ENCODE measurements around the gene SCML1.

Gene SCML1

DNA sequence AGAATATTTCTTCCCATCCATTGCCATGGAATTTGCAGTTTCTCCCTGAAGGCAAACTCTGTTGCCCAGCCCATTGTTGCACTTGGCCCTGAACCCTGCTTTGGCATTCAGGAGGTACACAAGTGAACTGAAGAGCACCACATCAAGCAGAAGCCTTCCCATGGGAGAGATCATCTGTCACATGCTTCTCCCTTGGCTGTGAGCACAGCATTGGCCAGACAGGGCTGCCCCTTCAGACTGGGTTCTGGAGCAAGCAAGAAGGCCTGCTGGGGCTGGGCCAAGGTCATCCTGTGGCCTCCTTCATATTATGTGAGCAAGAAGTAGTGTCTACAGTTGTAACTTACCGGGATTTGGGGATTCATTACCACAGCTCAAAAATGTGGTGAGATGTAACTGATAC is 22.7 kb downstream of the SCML1 start:
- TF ChIP-seq EGR1 (IDR thresholded peaks at IDR 0.05) (no peak), RAD21 (IDR thresholded peaks at IDR 0.05; ENCODE audit: low read depth) (no peak), YY1 (IDR thresholded peaks at IDR 0.05; ENCODE audit: low read depth) (no peak), TEAD4 (IDR thresholded peaks at IDR 0.05) (no peak)

DNA sequence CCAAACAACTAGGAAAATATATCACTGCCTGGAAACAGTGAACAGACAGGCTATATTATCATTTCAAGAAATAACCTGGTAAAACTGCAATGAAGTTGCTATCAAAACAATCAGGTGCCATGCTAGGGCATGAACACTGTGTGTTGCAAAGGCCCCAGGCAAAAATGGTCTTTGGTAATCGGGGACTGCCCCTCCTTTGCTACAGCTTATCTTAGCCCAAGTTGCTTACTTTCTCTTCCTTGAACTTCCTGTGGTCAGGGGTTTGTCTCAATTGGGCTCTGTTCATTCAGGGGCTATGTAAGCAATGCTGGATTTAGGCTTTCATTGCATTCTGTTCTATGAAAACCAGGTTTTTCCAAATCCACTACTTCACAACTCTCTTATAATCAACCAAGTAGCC is 30.4 kb downstream of the SCML1 start:
- TF ChIP-seq ZBTB7A (IDR thresholded peaks at IDR 0.05; ENCODE audit: low read depth) (no peak), FOXM1 (IDR thresholded peaks at IDR 0.05; ENCODE audit: borderline replicate concordance, low read depth) (no peak), CEBPB (IDR thresholded peaks at IDR 0.05) (no peak), EP300 (IDR thresholded peaks at IDR 0.05; ENCODE audit: borderline replicate concordance) (no peak), EGR1 (IDR thresholded peaks at IDR 0.05) (no peak), TAF1 (IDR thresholded peaks at IDR 0.05; ENCODE audit: low read depth) (no peak), RAD21 (IDR thresholded peaks at IDR 0.05; ENCODE audit: low read depth) (no peak), TCF12 (IDR thresholded peaks at IDR 0.05; ENCODE audit: low read depth) (no peak), CREB1 (IDR thresholded peaks at IDR 0.05; ENCODE audit: low read depth) (no peak), NFIC (IDR thresholded peaks at IDR 0.05) (no peak), TEAD4 (IDR thresholded peaks at IDR 0.05) (no peak), YY1 (IDR thresholded peaks at IDR 0.05; ENCODE audit: low read depth) (no peak), MAX (IDR thresholded peaks at IDR 0.05) (no peak)
- TF ChIP-seq, protein P1, sequence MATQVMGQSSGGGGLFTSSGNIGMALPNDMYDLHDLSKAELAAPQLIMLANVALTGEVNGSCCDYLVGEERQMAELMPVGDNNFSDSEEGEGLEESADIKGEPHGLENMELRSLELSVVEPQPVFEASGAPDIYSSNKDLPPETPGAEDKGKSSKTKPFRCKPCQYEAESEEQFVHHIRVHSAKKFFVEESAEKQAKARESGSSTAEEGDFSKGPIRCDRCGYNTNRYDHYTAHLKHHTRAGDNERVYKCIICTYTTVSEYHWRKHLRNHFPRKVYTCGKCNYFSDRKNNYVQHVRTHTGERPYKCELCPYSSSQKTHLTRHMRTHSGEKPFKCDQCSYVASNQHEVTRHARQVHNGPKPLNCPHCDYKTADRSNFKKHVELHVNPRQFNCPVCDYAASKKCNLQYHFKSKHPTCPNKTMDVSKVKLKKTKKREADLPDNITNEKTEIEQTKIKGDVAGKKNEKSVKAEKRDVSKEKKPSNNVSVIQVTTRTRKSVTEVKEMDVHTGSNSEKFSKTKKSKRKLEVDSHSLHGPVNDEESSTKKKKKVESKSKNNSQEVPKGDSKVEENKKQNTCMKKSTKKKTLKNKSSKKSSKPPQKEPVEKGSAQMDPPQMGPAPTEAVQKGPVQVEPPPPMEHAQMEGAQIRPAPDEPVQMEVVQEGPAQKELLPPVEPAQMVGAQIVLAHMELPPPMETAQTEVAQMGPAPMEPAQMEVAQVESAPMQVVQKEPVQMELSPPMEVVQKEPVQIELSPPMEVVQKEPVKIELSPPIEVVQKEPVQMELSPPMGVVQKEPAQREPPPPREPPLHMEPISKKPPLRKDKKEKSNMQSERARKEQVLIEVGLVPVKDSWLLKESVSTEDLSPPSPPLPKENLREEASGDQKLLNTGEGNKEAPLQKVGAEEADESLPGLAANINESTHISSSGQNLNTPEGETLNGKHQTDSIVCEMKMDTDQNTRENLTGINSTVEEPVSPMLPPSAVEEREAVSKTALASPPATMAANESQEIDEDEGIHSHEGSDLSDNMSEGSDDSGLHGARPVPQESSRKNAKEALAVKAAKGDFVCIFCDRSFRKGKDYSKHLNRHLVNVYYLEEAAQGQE (IDR thresholded peaks at IDR 0.05; ENCODE audit: low read depth) = no peak
- TF ChIP-seq, protein P2, sequence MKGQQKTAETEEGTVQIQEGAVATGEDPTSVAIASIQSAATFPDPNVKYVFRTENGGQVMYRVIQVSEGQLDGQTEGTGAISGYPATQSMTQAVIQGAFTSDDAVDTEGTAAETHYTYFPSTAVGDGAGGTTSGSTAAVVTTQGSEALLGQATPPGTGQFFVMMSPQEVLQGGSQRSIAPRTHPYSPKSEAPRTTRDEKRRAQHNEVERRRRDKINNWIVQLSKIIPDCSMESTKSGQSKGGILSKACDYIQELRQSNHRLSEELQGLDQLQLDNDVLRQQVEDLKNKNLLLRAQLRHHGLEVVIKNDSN (IDR thresholded peaks at IDR 0.05) = no peak

- no peak for TF ChIP-seq RAD21 (IDR thresholded peaks at IDR 0.05; ENCODE audit: low read depth)
- TF ChIP-seq TAF1 (IDR thresholded peaks at IDR 0.05; ENCODE audit: low read depth) = no peak
- no peak for TF ChIP-seq YY1 (IDR thresholded peaks at IDR 0.05; ENCODE audit: low read depth)
- no peak for TF ChIP-seq ZBTB7A (IDR thresholded peaks at IDR 0.05; ENCODE audit: low read depth)
- TF ChIP-seq CEBPB (IDR thresholded peaks at IDR 0.05) = no peak
- TF ChIP-seq TEAD4 (IDR thresholded peaks at IDR 0.05) = no peak
- TF ChIP-seq MAX (IDR thresholded peaks at IDR 0.05) = no peak
- no peak for TF ChIP-seq NFIC (IDR thresholded peaks at IDR 0.05)
- TF ChIP-seq, protein P1 (IDR thresholded peaks at IDR 0.05; ENCODE audit: low read depth) = no peak
These were observed 31.7 kb downstream of the SCML1 start for GRCh38 chrX:17768997-17769396.

DNA sequence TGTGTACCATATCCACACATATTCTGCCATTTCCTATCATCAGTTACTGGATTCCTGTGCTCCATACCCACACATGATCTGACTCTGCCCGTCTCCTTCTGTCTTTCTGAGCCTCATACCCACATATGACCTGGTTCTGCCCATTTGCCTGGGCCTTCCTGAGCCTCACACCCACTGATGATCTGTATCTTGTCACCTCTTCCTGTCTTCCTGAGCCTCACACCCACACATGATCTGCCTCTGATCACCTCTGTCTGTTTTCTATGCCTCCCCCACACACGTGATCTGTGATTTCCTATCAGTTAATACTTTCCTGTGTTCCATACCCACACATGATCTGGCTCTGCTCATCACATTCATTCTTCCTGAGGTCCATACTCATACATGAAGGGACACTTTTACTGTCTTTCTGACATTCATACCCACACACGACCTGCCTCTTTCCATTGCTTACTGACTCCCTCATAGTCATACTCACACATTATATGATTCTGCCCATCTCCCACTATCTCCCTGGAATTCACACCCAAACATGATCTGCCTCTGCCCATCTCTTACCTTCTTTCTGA is 32.5 kb downstream of the SCML1 start:
- no peak for TF ChIP-seq CREB1 (IDR thresholded peaks at IDR 0.05; ENCODE audit: low read depth)
- TF ChIP-seq EGR1 (IDR thresholded peaks at IDR 0.05) = no peak
- TF ChIP-seq TAF1 (IDR thresholded peaks at IDR 0.05; ENCODE audit: low read depth) = no peak
- no peak for TF ChIP-seq EP300 (IDR thresholded peaks at IDR 0.05; ENCODE audit: borderline replicate concordance)
- TF ChIP-seq NFIC (IDR thresholded peaks at IDR 0.05) = no peak
- TF ChIP-seq, protein P1 (IDR thresholded peaks at IDR 0.05; ENCODE audit: low read depth) = no peak
- no peak for TF ChIP-seq ZBTB7A (IDR thresholded peaks at IDR 0.05; ENCODE audit: low read depth)
- TF ChIP-seq RAD21 (IDR thresholded peaks at IDR 0.05; ENCODE audit: low read depth) = no peak
- TF ChIP-seq, protein P2 (IDR thresholded peaks at IDR 0.05) = no peak
- TF ChIP-seq YY1 (IDR thresholded peaks at IDR 0.05; ENCODE audit: low read depth) = no peak
- TF ChIP-seq TEAD4 (IDR thresholded peaks at IDR 0.05) = no peak
- no peak for TF ChIP-seq FOXM1 (IDR thresholded peaks at IDR 0.05; ENCODE audit: borderline replicate concordance, low read depth)
- no peak for TF ChIP-seq TCF12 (IDR thresholded peaks at IDR 0.05; ENCODE audit: low read depth)
- TF ChIP-seq CEBPB (IDR thresholded peaks at IDR 0.05) = no peak
